Thymus (tissue), 11 donors: ENCODE measurements around the gene C10orf71. TPM values are rescaled to one million over a fixed set of nuclear protein-coding genes. Genes with fewer than 3 reads are reported as not detected.

ENCODE experiments used
- DNase-seq, 9 donors: peaks; one replicate each; pipeline ENCODE4 v3.0.0-alpha.2; 2013; ENCODE audit warnings: low spot score in 9 of 9, low read depth in 6 of 9, missing footprints in 1 of 9
- H3K27ac ChIP-seq, 2 donors: one replicate each; pipeline ENCODE4 v1.5.1; 2013; ENCODE audit warnings: control low read depth in 1 of 2, low read depth in 1 of 2, low read length in 1 of 2, mild to moderate bottlenecking in 1 of 2, moderate library complexity in 1 of 2
- H3K27me3 ChIP-seq, 2 donors: one replicate each; pipeline ENCODE4 v1.5.1; 2013; ENCODE audit warnings: low read length in 1 of 2; ENCODE audit not compliant: control insufficient read depth in 2 of 2, insufficient read depth in 1 of 2
- H3K36me3 ChIP-seq, 2 donors: one replicate each; pipeline ENCODE4 v1.5.1; 2013; ENCODE audit warnings: low read length in 1 of 2, mild to moderate bottlenecking in 1 of 2, moderate library complexity in 1 of 2; ENCODE audit not compliant: control insufficient read depth in 2 of 2, insufficient read depth in 2 of 2
- H3K4me1 ChIP-seq, 2 donors: one replicate each; pipeline ENCODE4 v1.5.1; 2013; ENCODE audit warnings: low read length in 2 of 2; ENCODE audit not compliant: control insufficient read depth in 2 of 2, insufficient read depth in 2 of 2
- H3K4me3 ChIP-seq, 2 donors: one replicate each; pipeline ENCODE4 v1.5.1; 2013; ENCODE audit warnings: low read length in 2 of 2, control low read depth in 1 of 2, mild to moderate bottlenecking in 1 of 2
- H3K9me3 ChIP-seq, 2 donors: one replicate each; pipeline ENCODE4 v1.5.1; 2013; ENCODE audit warnings: low read length in 1 of 2, mild to moderate bottlenecking in 1 of 2; ENCODE audit not compliant: control insufficient read depth in 2 of 2, insufficient read depth in 1 of 2
- WGBS: extraction: QIAGEN DNeasy Blood & Tissue Kit; methylation state at CpG from one replicate; pipeline ENCODE4 v1.1.7; 2013; 5-methylcytosine and 5-hydroxymethylcytosine counted together
- polyA plus RNA-seq: library from polyadenylated mRNA; stranded (reverse); fragments of 200-250 nt; gene quantifications from one replicate; pipeline ENCODE4 v1.2.3, GENCODE V29; 2013
- total RNA-seq: library from RNA; stranded (reverse); fragments of 120-200 nt; gene quantifications from one replicate; pipeline ENCODE4 v1.2.4, GENCODE V29; 2013
- donor health status: healthy.

C10orf71 gene
- total and polyA plus RNA-seq, 2 donors, result 0.02 to 0.05 TPM

DNA sequence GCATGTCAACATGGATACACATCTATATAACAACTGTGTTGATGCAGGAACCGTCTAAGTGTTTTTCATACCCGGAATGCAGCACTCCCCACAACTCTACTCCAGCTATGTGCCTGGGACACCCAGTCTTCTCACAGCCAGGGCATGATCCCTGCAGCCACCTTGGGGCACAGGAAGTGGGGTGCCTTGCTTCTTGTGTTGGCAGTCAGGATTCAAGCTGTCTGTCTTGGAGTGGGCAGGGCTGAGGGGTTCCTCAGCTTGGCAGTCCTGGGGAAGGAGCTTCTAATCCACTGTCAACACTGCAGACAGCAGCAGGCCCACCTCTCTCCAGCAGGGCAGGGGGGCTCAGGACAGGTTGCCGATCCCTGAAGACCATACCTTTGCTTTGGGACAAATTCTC is 55.6 kb downstream of the C10orf71 start:
- no peaks in the 10 kb centered on the region for H3K27me3 ChIP-seq
- H3K36me3 ChIP-seq, result no peaks in the 10 kb centered on the region
- no peak overlapping the region for H3K4me3 ChIP-seq
- peaks cover 0 to 4% of the 10 kb centered on the region in 2 donors for H3K9me3 ChIP-seq
- H3K27ac ChIP-seq, result no peak overlapping the region
- DNase-seq, result no peak
- WGBS, result 94% methylated on average over 3 of the region's 3 CpGs
- peaks cover 4 to 22% of the 10 kb centered on the region in 2 donors for H3K4me1 ChIP-seq

DNA sequence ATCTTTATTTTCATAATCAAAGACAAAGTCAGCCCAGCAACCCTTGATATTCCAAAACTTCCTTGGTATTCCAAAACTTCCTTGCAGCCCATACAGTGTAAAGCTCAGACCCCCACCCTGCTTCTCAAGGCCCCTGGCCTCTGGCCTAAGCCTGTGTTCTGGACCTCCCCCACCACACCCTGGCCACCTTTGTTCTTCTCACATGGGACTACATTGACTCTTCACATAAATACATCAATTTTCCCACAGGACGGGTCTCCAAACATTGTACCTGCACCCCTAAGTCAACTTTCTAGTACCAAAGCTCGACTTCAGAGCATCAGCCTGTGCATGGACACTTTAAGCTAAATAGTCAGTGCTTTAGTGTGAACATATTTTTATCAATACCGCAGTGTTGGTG is 56.3 kb downstream of the C10orf71 start:
- H3K9me3 ChIP-seq, result peaks cover 0 to 4% of the 10 kb centered on the region in 2 donors
- H3K4me3 ChIP-seq, result no peak overlapping the region
- WGBS, result 90% methylated on average over 3 of the region's 3 CpGs
- no peak for DNase-seq
- H3K36me3 ChIP-seq, result no peaks in the 10 kb centered on the region
- H3K27me3 ChIP-seq, result no peaks in the 10 kb centered on the region
- H3K4me1 ChIP-seq, result peaks cover 4 to 27% of the 10 kb centered on the region in 2 donors
- H3K27ac ChIP-seq, result no peak overlapping the region

DNA sequence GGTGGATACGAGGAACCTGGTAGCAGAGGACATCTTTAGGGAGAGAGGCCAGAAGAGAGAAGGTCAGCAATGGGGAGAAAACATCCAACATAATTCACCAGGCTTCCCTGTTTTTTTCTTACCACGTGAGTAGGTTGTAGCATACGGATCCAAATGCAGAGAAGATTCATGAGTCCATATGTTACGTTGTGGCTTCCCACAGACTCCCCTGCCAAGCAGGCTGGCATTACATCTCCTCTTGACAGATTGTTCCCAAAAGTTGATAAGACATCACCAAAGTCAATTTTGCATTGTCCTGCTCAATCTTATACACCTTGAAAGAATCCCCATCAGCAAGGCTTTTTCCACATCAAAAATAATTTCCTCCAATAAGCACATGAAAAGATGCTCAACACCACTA is 57.2 kb downstream of the C10orf71 start:
- no peaks in the 10 kb centered on the region for H3K27me3 ChIP-seq
- no peaks in the 10 kb centered on the region for H3K36me3 ChIP-seq
- no peak overlapping the region for H3K27ac ChIP-seq
- H3K4me3 ChIP-seq, result no peak overlapping the region
- H3K4me1 ChIP-seq, result peaks cover 4 to 27% of the 10 kb centered on the region in 2 donors
- peaks cover 0 to 4% of the 10 kb centered on the region in 2 donors for H3K9me3 ChIP-seq
- 97% methylated on average over 4 of the region's 4 CpGs for WGBS
- DNase-seq, result no peak

DNA sequence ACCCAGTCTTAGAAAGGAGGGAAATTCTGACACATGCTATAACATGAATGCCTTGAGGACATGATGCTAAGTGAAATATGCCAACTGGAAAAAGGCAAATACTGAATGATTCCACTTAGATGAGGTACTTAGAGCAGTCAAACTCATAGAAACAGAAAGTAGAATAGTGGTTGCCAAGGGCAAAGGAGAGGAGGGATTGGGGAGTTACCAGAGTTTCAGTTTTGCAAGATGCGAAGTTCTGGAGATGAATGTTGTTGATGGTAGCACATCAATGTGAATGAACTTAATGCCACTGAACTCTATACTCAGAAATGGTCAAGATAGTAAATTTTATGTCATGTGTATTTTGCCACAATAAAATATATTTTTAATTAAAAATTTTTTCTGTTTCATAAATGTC is 58.0 kb downstream of the C10orf71 start:
- Histone ChIP-seq H3K4me1 (peaks cover 4 to 25% of the 10 kb centered on the region in 2 donors), H3K9me3 (peaks cover 0 to 4% of the 10 kb centered on the region in 2 donors), H3K27ac (no peak overlapping the region), H3K27me3 (no peaks in the 10 kb centered on the region), H3K36me3 (no peaks in the 10 kb centered on the region), H3K4me3 (no peak overlapping the region)
- no peak for DNase-seq
- 89% methylated on average over 1 of the region's 1 CpG for WGBS

DNA sequence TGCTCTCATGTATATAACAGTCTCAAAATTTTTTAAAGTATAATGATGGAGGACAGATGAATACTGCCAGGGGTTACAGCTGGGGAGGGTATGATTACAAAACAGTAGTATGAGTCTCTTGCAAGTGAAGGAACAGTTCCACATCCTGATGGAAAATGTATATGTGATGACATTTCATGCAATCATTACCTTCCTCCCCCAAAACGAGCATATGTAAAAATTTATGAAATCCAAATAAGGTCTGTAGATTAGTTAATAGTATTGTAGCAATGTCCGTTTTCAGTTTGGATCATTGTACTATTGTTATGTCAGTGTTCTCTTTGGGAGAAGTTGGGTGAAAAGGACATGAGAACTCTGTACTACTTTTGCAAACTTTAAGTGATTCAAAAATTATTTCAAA is 58.9 kb downstream of the C10orf71 start:
- Histone ChIP-seq H3K27me3 (no peaks in the 10 kb centered on the region), H3K4me1 (peaks cover 4 to 15% of the 10 kb centered on the region in 2 donors), H3K36me3 (no peaks in the 10 kb centered on the region), H3K27ac (no peak overlapping the region), H3K4me3 (no peak overlapping the region), H3K9me3 (peaks cover 0 to 4% of the 10 kb centered on the region in 2 donors)
- no peak for DNase-seq
- WGBS, result 96% methylated on average over 2 of the region's 2 CpGs

DNA sequence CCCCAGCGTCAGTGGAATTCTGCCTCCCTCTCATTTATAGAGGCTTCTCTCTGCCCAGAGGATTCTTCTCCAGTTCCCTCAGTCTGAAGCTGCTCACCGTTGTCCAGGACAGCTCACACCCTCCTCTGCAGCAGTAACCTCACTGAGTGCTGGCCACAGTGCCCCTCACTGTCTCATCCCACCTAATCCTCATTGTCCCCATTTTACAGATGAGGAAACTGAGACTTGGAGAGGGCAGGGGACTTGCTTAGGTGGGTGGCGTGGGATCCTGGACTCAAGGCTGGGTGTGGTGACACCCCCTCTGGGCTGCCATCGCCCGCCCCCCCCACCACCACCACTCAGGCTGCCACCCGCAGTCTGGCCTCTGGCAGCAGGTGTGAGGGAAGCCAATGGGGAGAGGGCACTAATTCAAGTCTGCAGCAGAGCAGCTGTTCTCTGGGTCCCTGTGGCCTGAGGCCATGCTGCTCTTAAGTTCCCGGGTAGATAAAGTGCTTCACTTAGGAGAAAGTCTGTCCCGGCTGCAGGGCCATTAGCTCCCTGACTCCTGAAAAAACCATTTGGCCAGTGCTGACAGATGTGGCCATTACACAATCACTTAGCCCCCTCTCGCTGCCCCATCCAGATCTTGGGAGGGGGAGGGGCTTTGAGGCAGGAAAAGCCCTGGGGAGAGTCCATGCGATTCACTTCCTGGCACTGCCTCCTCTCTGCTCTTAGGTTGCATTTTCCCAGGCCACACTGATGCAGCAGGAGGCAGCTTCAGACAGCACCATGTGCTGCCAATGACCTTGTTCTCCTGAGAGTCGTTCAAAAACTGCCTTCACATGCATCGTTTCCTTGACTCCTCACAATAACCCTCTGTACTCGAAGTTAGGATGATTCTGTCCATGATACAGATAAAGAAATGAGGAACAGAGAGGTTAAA is 60.6 kb downstream of the C10orf71 start:
- no peak for DNase-seq
- Histone ChIP-seq H3K27me3 (no peaks in the 10 kb centered on the region), H3K27ac (no peak overlapping the region), H3K36me3 (no peaks in the 10 kb centered on the region), H3K4me3 (no peak overlapping the region), H3K9me3 (no peaks in the 10 kb centered on the region), H3K4me1 (peaks cover 0 to 5% of the 10 kb centered on the region in 2 donors)
- WGBS, result 77% methylated on average over 12 of the region's 13 CpGs

DNA sequence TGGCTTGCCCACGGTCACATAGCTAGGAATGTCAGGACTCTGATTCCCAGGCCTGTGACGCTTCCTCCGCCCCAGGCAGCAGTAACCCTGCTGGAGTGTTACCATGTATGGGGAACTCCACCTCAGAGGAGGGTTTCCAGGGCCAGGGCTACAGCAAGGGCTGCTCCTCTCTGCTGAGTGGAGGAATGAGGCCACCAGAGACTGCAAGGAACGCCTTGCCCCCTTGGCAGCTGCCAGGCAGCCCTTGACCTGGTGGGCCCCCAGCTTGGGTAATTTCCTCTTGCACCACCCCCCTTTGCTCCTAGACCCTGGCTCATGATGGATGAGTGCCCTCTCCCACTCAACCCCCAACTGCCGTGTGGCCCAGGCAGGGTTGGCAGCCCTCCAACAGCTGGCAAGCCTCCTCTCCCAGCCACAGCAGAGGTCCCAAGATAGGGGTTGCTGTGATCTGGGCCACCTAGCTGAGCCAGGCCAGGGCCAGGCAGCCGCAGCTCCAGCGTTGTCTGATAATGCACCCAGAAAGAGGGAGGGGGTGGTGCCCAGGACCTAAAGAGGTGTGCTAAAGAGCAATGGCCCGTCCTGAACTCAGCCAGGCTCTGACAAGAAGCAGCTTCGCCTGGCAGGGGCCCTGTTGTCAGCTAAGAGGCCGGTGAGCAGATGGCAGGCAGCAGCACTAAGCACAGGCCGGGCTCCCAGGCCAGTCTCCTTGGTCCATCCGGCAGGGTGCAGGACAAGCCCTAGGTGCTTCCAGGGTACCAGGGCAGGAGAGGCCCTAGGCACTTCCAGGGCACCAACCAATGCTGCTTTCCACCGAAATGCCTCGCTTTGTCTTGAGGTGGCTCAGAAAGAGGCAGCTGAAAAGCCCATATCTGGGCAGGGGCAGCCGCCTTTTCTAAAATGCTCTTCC is 61.6 kb downstream of the C10orf71 start:
- WGBS, result 77% methylated on average over 15 of the region's 15 CpGs
- Histone ChIP-seq H3K27me3 (no peaks in the 10 kb centered on the region), H3K4me1 (peaks cover 0 to 5% of the 10 kb centered on the region in 2 donors), H3K4me3 (no peak overlapping the region), H3K27ac (no peak overlapping the region), H3K9me3 (no peaks in the 10 kb centered on the region), H3K36me3 (no peaks in the 10 kb centered on the region)
- no peak for DNase-seq

DNA sequence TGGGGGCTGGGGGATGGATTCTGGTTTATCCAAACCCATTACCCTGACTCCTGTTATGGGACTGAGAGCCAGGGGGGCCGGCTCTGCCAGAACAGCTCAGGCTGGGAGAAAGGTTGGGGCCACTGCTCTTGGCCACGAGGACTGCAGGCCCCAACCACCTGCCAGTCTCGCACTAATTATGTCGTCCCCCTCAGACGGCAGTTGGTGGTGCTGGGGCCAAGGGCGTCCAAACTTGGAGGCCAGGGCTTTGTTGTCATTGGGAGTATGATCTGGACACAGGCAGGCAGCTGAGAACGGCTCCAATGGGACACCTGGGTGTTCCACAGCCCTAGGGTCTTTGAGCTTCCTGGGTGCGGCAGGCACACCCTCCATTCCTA is 62.2 kb downstream of the C10orf71 start:
- Histone ChIP-seq H3K9me3 (peaks cover 0 to 1% of the 10 kb centered on the region in 2 donors), H3K4me1 (peaks cover 0 to 5% of the 10 kb centered on the region in 2 donors), H3K36me3 (no peaks in the 10 kb centered on the region), H3K27ac (no peak overlapping the region), H3K4me3 (no peak overlapping the region), H3K27me3 (peaks cover 0 to 1% of the 10 kb centered on the region in 2 donors)
- DNase-seq, result no peak
- WGBS, result 94% methylated on average over 8 of the region's 8 CpGs
